CD4-positive, alpha-beta T cell (primary cell): Measurements from ENCODE around the gene ANKS1B. TPM values are rescaled to one million over a fixed set of nuclear protein-coding genes. Genes with fewer than 3 reads are reported as not detected.

Experiments used
- ATAC-seq: fragments of 200-7000 bp; cut with Tn5 transposase; one replicate; pipeline ENCODE4 v1.10.0; 2022; ENCODE audit warnings: mild to moderate bottlenecking; ENCODE audit not compliant: poor library complexity
- CTCF ChIA-PET: fragments of 350-600 bp; sonication (Branson Sonifier 250); formaldehyde crosslinking; loops from one replicate; lab custom pipeline; 2021; ENCODE audit warnings: antibody characterized with exemption, inconsistent platforms; lab: Charles Lee
- POLR2A ChIA-PET: fragments of 350-600 bp; sonication (Branson Sonifier 250); formaldehyde crosslinking; loops from one replicate; lab custom pipeline; 2021; ENCODE audit warnings: antibody characterized with exemption, inconsistent platforms; lab: Charles Lee
- DNase-seq, 14 experiments: peaks; one replicate each; pipeline ENCODE4 v3.0.0-alpha.2; 2013 to 2020; ENCODE audit warnings: mixed read lengths in 2 of 14
- H3K27ac ChIP-seq, 2 donors: one replicate each; pipeline versions ENCODE4 v1.5.1 to v1.7.0; 2013; ENCODE audit warnings: low read length in 2 of 2, low read depth in 1 of 2, mild to moderate bottlenecking in 1 of 2
- H3K27me3 ChIP-seq, 2 experiments: 1 replicate in 1 of 2; 2 replicates in 1 of 2; pipeline versions ENCODE4 v1.6.1 to v1.7.0; 2013; ENCODE audit warnings: low read length in 2 of 2, control low read depth in 1 of 2, mild to moderate bottlenecking in 1 of 2, moderate library complexity in 1 of 2; ENCODE audit not compliant: insufficient read depth in 2 of 2, control insufficient read depth in 1 of 2
- H3K36me3 ChIP-seq: one replicate; pipeline ENCODE4 v1.6.1; 2013; ENCODE audit warnings: low read length, control low read depth; ENCODE audit not compliant: insufficient read depth
- H3K4me1 ChIP-seq: one replicate; pipeline ENCODE4 v1.6.1; 2013; ENCODE audit warnings: low read length, control low read depth; ENCODE audit not compliant: insufficient read depth
- H3K4me3 ChIP-seq: one replicate; pipeline ENCODE4 v1.5.1; 2013; ENCODE audit warnings: mild to moderate bottlenecking, low read length, moderate library complexity
- H3K9me3 ChIP-seq, 2 experiments: 1 replicate in 1 of 2; 2 replicates in 1 of 2; pipeline versions ENCODE4 v1.6.1 to v1.7.0; 2013; ENCODE audit warnings: low read length in 2 of 2, mild to moderate bottlenecking in 2 of 2, control low read depth in 1 of 2, moderate library complexity in 1 of 2; ENCODE audit not compliant: control insufficient read depth in 1 of 2, insufficient read depth in 1 of 2
- H3K27ac Mint-ChIP-seq: one replicate; pipeline ENCODE4 v1.8.0; 2020; ENCODE audit warnings: mixed read lengths
- H3K27me3 Mint-ChIP-seq: one replicate; pipeline ENCODE4 v1.8.0; 2021; ENCODE audit warnings: mixed read lengths
- H3K36me3 Mint-ChIP-seq: one replicate; pipeline ENCODE4 v1.8.0; 2021; ENCODE audit warnings: low read depth, mixed read lengths
- H3K4me1 Mint-ChIP-seq: one replicate; pipeline ENCODE4 v1.8.0; 2021; ENCODE audit warnings: low read depth, mixed read lengths
- H3K4me3 Mint-ChIP-seq: one replicate; pipeline ENCODE4 v1.8.0; 2020; ENCODE audit warnings: mild to moderate bottlenecking, mixed read lengths
- H3K9me3 Mint-ChIP-seq: one replicate; pipeline ENCODE4 v1.8.0; 2020; ENCODE audit warnings: mixed read lengths
- CTCF ChIP-seq: fragments of 200-600 bp; IDR thresholded peaks from one replicate; pipeline ENCODE4 v1.8.0; 2022; ENCODE audit warnings: antibody characterized with exemption, mild to moderate bottlenecking
- intact Hi-C, 2 experiments: fragments of 100-400 bp; cut with DNase I in 1 of 2; cut with micrococcal nuclease in 1 of 2; formaldehyde crosslinking; loops; one replicate each; pipeline versions ENCODE4 v1.15.1 to v1.9.0; 2023 to 2025; cut with DNase I, micrococcal nuclease
- total RNA-seq, 174 experiments: library from RNA in 2 of 174; stranded (reverse) in 2 of 174; gene quantifications; one replicate each; pipeline ENCODE4 v1.2.3 and lab custom pipeline; 2021 to 2026

Gene ANKS1B
- total RNA-seq, 2 experiments from 2014 or later, result 0.16 to 1.1 TPM

- Mint-ChIP-seq H3K4me1 (no peaks in the 10 kb centered on the region), H3K27me3 (peaks cover 72% of the 10 kb centered on the region), H3K36me3 (no peaks in the 10 kb centered on the region), H3K4me3 (no peak overlapping the region), H3K9me3 (no peaks in the 10 kb centered on the region), H3K27ac (no peak overlapping the region)
- no peaks in the 10 kb centered on the region for H3K4me1 ChIP-seq
- H3K4me3 ChIP-seq, result no peak overlapping the region
- peaks cover 16 to 68% of the 10 kb centered on the region in 2 experiments for H3K27me3 ChIP-seq
- DNase-seq (no peak), ATAC-seq (no peak)
- ChIA-PET CTCF (no interaction called here), POLR2A (no interaction called here)
- TF ChIP-seq CTCF, result no peak
- no peaks in the 10 kb centered on the region for H3K36me3 ChIP-seq
- no peak overlapping the region for H3K27ac ChIP-seq
- intact Hi-C loops, result no loop called here
- no peaks in the 10 kb centered on the region for H3K9me3 ChIP-seq
Observed at GRCh38 chr12:98893126-98893674, 1091.5 kb downstream of the ANKS1B start.

DNA sequence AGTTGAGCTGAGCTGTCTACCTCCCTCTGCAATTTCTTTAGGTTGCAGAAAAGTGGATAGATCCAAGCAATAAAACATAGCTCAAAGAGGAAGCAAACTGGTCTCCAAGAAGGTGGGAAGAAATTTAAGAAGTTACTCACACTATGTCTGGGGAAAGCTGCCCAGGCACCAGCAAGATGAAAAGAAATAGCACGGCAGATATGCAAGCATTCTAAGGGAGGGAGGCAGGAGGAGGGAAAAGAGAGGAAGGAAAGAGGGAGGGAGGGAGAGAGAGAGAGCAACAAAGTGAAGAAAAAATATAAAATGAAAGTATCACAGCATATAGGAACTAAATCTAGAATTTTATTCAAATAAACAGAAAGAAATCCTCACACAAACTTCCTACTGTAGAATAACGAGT lies 1099.0 kb downstream of the ANKS1B start:
- no peak for DNase-seq
- no peak overlapping the region for H3K4me3 ChIP-seq
- no peaks in the 10 kb centered on the region for H3K36me3 ChIP-seq
- no peak overlapping the region for H3K27ac ChIP-seq
- Mint-ChIP-seq H3K27ac (no peak overlapping the region), H3K9me3 (no peaks in the 10 kb centered on the region), H3K4me3 (no peak overlapping the region), H3K4me1 (no peaks in the 10 kb centered on the region), H3K36me3 (no peaks in the 10 kb centered on the region), H3K27me3 (peaks cover 47% of the 10 kb centered on the region)
- ATAC-seq, result no peak
- intact Hi-C loops, result no loop called here
- TF ChIP-seq CTCF, result no peak
- H3K27me3 ChIP-seq, result peaks cover 2 to 17% of the 10 kb centered on the region in 2 experiments
- ChIA-PET POLR2A (no interaction called here), CTCF (no interaction called here)
- no peaks in the 10 kb centered on the region for H3K4me1 ChIP-seq
- no peaks in the 10 kb centered on the region for H3K9me3 ChIP-seq

- Histone ChIP-seq H3K9me3 (no peaks in the 10 kb centered on the region), H3K4me3 (no peak overlapping the region), H3K36me3 (no peaks in the 10 kb centered on the region), H3K4me1 (no peaks in the 10 kb centered on the region), H3K27me3 (peaks cover 0 to 2% of the 10 kb centered on the region in 2 experiments), H3K27ac (no peak overlapping the region)
- Mint-ChIP-seq H3K9me3 (no peaks in the 10 kb centered on the region), H3K4me1 (no peaks in the 10 kb centered on the region), H3K36me3 (no peaks in the 10 kb centered on the region), H3K4me3 (no peak overlapping the region), H3K27ac (no peak overlapping the region), H3K27me3 (peaks cover 47% of the 10 kb centered on the region)
- ChIA-PET POLR2A (no interaction called here), CTCF (no interaction called here)
- no peak for TF ChIP-seq CTCF
- ATAC-seq (no peak), DNase-seq (no peak)
- intact Hi-C loops, result no loop called here
Observed at GRCh38 chr12:98883231-98883630, 1101.5 kb downstream of the ANKS1B start.
